HepG2 (cell line): Measurements from ENCODE around the gene GPC2. TPM values are rescaled to one million over a fixed set of nuclear protein-coding genes. Genes with fewer than 3 reads are reported as not detected.
"Not testable (repeated sequence)": the region's sequence is repeated elsewhere in the genome, so short reads cannot be mapped to it uniquely, and the experiment has no call there.

Experiments
- ATAC-seq: fragments of 200-7000 bp; cut with Tn5 transposase; 3 replicates; pipeline ENCODE4 v1.9.1; 2020; ENCODE audit warnings: mild to moderate bottlenecking, moderate library complexity
- BruUV-seq: library from RNA; stranded (reverse); fragments of 400-500 nt; replicated peaks from 2 replicates; lab custom pipeline; 2021; lab: Mats Ljungman, UMichigan
- CTCF ChIA-PET: fragments of 300-600 bp; formaldehyde crosslinking; extraction: SDS; loops from one replicate; lab custom pipeline; 2021; ENCODE audit warnings: low total read pairs, inconsistent platforms, low intra/inter-chr PET ratio; lab: Yijun Ruan, JAX
- POLR2A ChIA-PET: fragments of 350-600 bp; sonication (Branson Sonifier 250); formaldehyde crosslinking; loops from one replicate; lab custom pipeline; 2020; ENCODE audit warnings: antibody characterized with exemption, inconsistent platforms; lab: Yijun Ruan, JAX
- DNase-seq: peaks from one replicate; pipeline ENCODE4 v3.0.0-alpha.2; 2015; ENCODE audit warnings: low spot score
- FAIRE-seq: peaks from 3 replicates; lab custom pipeline; 2011; peaks lifted over from hg19 to GRCh38; lab: Jason Lieb, UNC
- H2AFZ ChIP-seq: one replicate; pipeline ENCODE4 v1.6.1; 2011; ENCODE audit warnings: low read length, inconsistent platforms
- H3K27ac ChIP-seq: fragments of 300-600 bp; 3 replicates; pipeline ENCODE4 v1.8.0; 2011; ENCODE audit warnings: mixed run types, mild to moderate bottlenecking, mixed read lengths, low read length, inconsistent platforms; ENCODE audit not compliant: insufficient read depth; ENCODE audit errors: extremely low read length
- H3K27me3 ChIP-seq, 2 experiments: fragments of 200-600 bp in 1 of 2; 2 replicates in 1 of 2; 3 replicates in 1 of 2; pipeline versions ENCODE4 v1.6.0 to v1.8.0; 2011; ENCODE audit warnings: low read length in 2 of 2, mild to moderate bottlenecking in 2 of 2, moderate library complexity in 2 of 2, inconsistent platforms in 1 of 2; ENCODE audit not compliant: insufficient read depth in 2 of 2, control insufficient read depth in 1 of 2
- H3K36me3 ChIP-seq, 2 experiments: fragments of 200-600 bp in 1 of 2; replicated peaks in 1 of 2; 2 replicates in 1 of 2; 3 replicates in 1 of 2; pipeline versions ENCODE4 v1.5.1 to v1.8.0; 2011; ENCODE audit warnings: low read length in 2 of 2, inconsistent platforms in 1 of 2; ENCODE audit not compliant: insufficient read depth in 2 of 2, control insufficient read depth in 1 of 2
- H3K4me1 ChIP-seq: 2 replicates; pipeline ENCODE4 v1.5.1; 2012; ENCODE audit warnings: low read length, inconsistent platforms; ENCODE audit not compliant: insufficient read depth
- H3K4me2 ChIP-seq: 2 replicates; pipeline ENCODE4 v1.6.0; 2011; ENCODE audit warnings: low read depth, low read length, inconsistent platforms
- H3K4me3 ChIP-seq, 3 experiments: fragments of 200-600 bp in 1 of 3; sonication (generic), shearing (Covaris generic) in 1 of 3; replicated peaks in 1 of 3; 2 replicates each; pipeline ENCODE4 v1.5.1; 2011 to 2016; ENCODE audit warnings: low read length in 3 of 3, inconsistent platforms in 2 of 3, low read depth in 2 of 3, mild to moderate bottlenecking in 2 of 3, control low read depth in 1 of 3, mixed read lengths in 1 of 3; ENCODE audit not compliant: insufficient read depth in 1 of 3
- H3K79me2 ChIP-seq: one replicate; pipeline ENCODE4 v1.6.1; 2011; ENCODE audit warnings: low read length, inconsistent platforms; ENCODE audit not compliant: insufficient read depth
- H3K9ac ChIP-seq: 2 replicates; pipeline ENCODE4 v1.6.0; 2011; ENCODE audit warnings: mild to moderate bottlenecking, low read depth, low read length, inconsistent platforms; ENCODE audit not compliant: insufficient read depth
- H3K9me3 ChIP-seq: 2 replicates; pipeline ENCODE4 v1.5.1; 2012; ENCODE audit warnings: mild to moderate bottlenecking, low read length
- H4K20me1 ChIP-seq: 2 replicates; pipeline ENCODE4 v1.6.0; 2011; ENCODE audit warnings: inconsistent platforms, mild to moderate bottlenecking, low read length, moderate library complexity; ENCODE audit not compliant: insufficient read depth
- SP1 ChIP-seq, 2 experiments: fragments of 450-650 bp in 1 of 2; sonication (generic) in 1 of 2; formaldehyde crosslinking in 1 of 2; IDR thresholded peaks; 2 replicates each; pipeline versions ENCODE4 v1.4.0 to v1.6.1; 2016 to 2020; ENCODE audit warnings: missing genetic modification reagents in 1 of 2
- ZKSCAN5 ChIP-seq: sonication (generic); formaldehyde crosslinking; IDR thresholded peaks from 2 replicates; pipeline ENCODE4 v1.5.1; 2020; ENCODE audit warnings: mild to moderate bottlenecking, missing genetic modification reagents
- WGBS: methylation state at CpG from one replicate; pipeline ENCODE4 v1.1.6; 2017; ENCODE audit warnings: low lambda C conversion rate; 5-methylcytosine and 5-hydroxymethylcytosine counted together
- in situ Hi-C: cut with HindIII; loops from 2 replicates; pipeline ENCODE4 v1.10.0; 2017; ENCODE audit warnings: low pct_unique_long_range_greater_than_20kb; ENCODE audit not compliant: extremely low pct_ligation_motif_present
- intact Hi-C: fragments of 100-400 bp; cut with micrococcal nuclease; formaldehyde crosslinking; loops from one replicate; pipeline ENCODE4 v1.10.0; 2022; ENCODE audit not compliant: unreplicated experiment
- polyA plus RNA-seq, 8 experiments: library from polyadenylated mRNA; depleted of rRNA in 3 of 8; stranded (reverse) in 7 of 8; unstranded in 1 of 8; fragments of >200 nt; fragmentation: Illumina TruSeq in 4 of 8; extraction: Trizol in 4 of 8; gene quantifications; 2 replicates each; pipeline versions ENCODE4 v1.2.1 to v1.2.3, GENCODE V29; 2011 to 2016; ENCODE audit warnings: low read depth in 4 of 8, missing spikeins in 1 of 8, mixed read lengths in 1 of 8; ENCODE audit not compliant: insufficient read depth in 1 of 8
- total RNA-seq, 5 experiments: library from RNA; depleted of rRNA; stranded (reverse); fragments of >200 nt; fragmentation: Illumina TruSeq; extraction: Trizol; gene quantifications; 2 replicates each; pipeline ENCODE4 v1.2.3, GENCODE V29; 2016; ENCODE audit warnings: low read depth in 1 of 5

GPC2 gene
- total and polyA plus RNA-seq, 2 of the 13 experiments (the other 11 are each of a cell fraction or from before 2014, with no cell fraction given) = 0.64 to 0.78 TPM

- POLR2A ChIA-PET = no interaction called here
- BruUV-seq = no TSS peak
- H3K4me3 ChIP-seq = no peak overlapping the region
These were observed 8.5 kb upstream of the GPC2 start for GRCh38 chr7:100185726-100186125.

GRCh38 chr7:100183090-100183489 lies 5.9 kb upstream of the GPC2 start:
- BruUV-seq, H3K4me3 ChIP-seq, H3K9me3 ChIP-seq, H4K20me1 ChIP-seq, DNase-seq, intact Hi-C loops, H3K27me3 ChIP-seq, H3K36me3 ChIP-seq, ATAC-seq, FAIRE-seq, H3K9ac ChIP-seq, H3K4me2 ChIP-seq, POLR2A ChIA-PET, CTCF ChIA-PET, H3K27ac ChIP-seq, H3K4me1 ChIP-seq, H2AFZ ChIP-seq, in situ Hi-C loops, H3K79me2 ChIP-seq: not testable (repeated sequence)
- 33% methylated on average over 5 of the region's 6 CpGs for WGBS

More at GRCh38 chr7:100185726-100186125, 8.5 kb upstream of the GPC2 start:
- Histone ChIP-seq H3K36me3 (no peaks in the 10 kb centered on the region), H3K27me3 (peaks cover 1 to 4% of the 10 kb centered on the region in 2 experiments; a peak in 2 of 5 replicates), H3K4me2 (no peak overlapping the region), H3K79me2 (no peaks in the 10 kb centered on the region), H3K4me1 (peaks cover 8% of the 10 kb centered on the region; the same call in 1 of the 2 replicates), H4K20me1 (no peaks in the 10 kb centered on the region), H2AFZ (no peak overlapping the region), H3K9ac (no peak overlapping the region), H3K27ac (no peak overlapping the region), H3K9me3 (no peaks in the 10 kb centered on the region)
- FAIRE-seq (no peak), ATAC-seq (no peak), DNase-seq (no peak)
- CTCF ChIA-PET = no interaction called here
- in situ Hi-C loops = no loop called here
- 38% methylated on average over 2 of the region's 2 CpGs for WGBS
- TF ChIP-seq SP1 (IDR thresholded peaks at IDR 0.05) (no peak), SP1 (CRISPR knock-in tag; IDR thresholded peaks at IDR 0.05) (no peak), ZKSCAN5 (no peak)
- intact Hi-C loops = no loop called here

- H3K79me2 ChIP-seq, in situ Hi-C loops, H3K27me3 ChIP-seq, H3K4me3 ChIP-seq, H3K4me2 ChIP-seq, intact Hi-C loops, H3K4me1 ChIP-seq, POLR2A ChIA-PET, DNase-seq, H4K20me1 ChIP-seq, H3K27ac ChIP-seq, ATAC-seq, CTCF ChIA-PET, H3K9ac ChIP-seq, H3K9me3 ChIP-seq, H2AFZ ChIP-seq, BruUV-seq, FAIRE-seq, H3K36me3 ChIP-seq: not testable (repeated sequence)
- 24% methylated on average over 6 of the region's 6 CpGs for WGBS
These were observed 5.4 kb upstream of the GPC2 start for GRCh38 chr7:100182616-100183015.

- in situ Hi-C loops = not testable (repeated sequence)
- POLR2A ChIA-PET = interaction anchor here (0.6 kb wide), 1 partner anchor 11 kb away, joined by 3 read pairs; no protein-coding TSS in a partner anchor
These were observed 2.9 kb upstream of the GPC2 start for GRCh38 chr7:100180084-100180483.

More at GRCh38 chr7:100180084-100180483, 2.9 kb upstream of the GPC2 start:
- intact Hi-C loops, H3K36me3 ChIP-seq, FAIRE-seq, H3K9ac ChIP-seq, H2AFZ ChIP-seq, H4K20me1 ChIP-seq, H3K9me3 ChIP-seq, ATAC-seq, H3K79me2 ChIP-seq, DNase-seq, H3K4me2 ChIP-seq, H3K4me3 ChIP-seq, H3K27me3 ChIP-seq, H3K27ac ChIP-seq, BruUV-seq, CTCF ChIA-PET: not testable (repeated sequence)
- WGBS = 66% methylated on average over 3 of the region's 3 CpGs
- peaks cover 13% of the 10 kb centered on the region for H3K4me1 ChIP-seq
